H9 (cell line): Measurements from ENCODE around the gene HTR3A. TPM values are rescaled to one million over a fixed set of nuclear protein-coding genes. Genes with fewer than 3 reads are reported as not detected.
A peak's percentile ranks its signal among the peaks of the same experiment; 100 is the strongest.

Source experiments
- DNase-seq: peaks from one replicate; pipeline ENCODE4 v3.0.0-alpha.2; 2017
- H2AFZ ChIP-seq: one replicate; pipeline ENCODE4 v1.6.1; 2013; ENCODE audit warnings: mild to moderate bottlenecking, low read length, control low read depth, moderate library complexity
- H2AK5ac ChIP-seq: 2 replicates; pipeline ENCODE4 v1.6.1; 2013; ENCODE audit warnings: low read length, control low read depth, mixed read lengths; ENCODE audit not compliant: insufficient read length
- H2BK120ac ChIP-seq: one replicate; pipeline ENCODE4 v1.6.1; 2013; ENCODE audit warnings: low read depth, mild to moderate bottlenecking, low read length, control low read depth, inconsistent platforms; ENCODE audit not compliant: poor library complexity, severe bottlenecking
- H2BK12ac ChIP-seq: 2 replicates; pipeline ENCODE4 v1.6.1; 2013; ENCODE audit warnings: low read length, control low read depth, mixed read lengths, low read depth; ENCODE audit not compliant: insufficient read length
- H2BK15ac ChIP-seq: 2 replicates; pipeline ENCODE4 v1.6.1; 2013; ENCODE audit warnings: low read depth, low read length, control low read depth
- H2BK20ac ChIP-seq: one replicate; pipeline ENCODE4 v1.6.1; 2013; ENCODE audit warnings: low read depth, mild to moderate bottlenecking, low read length, control low read depth, inconsistent platforms; ENCODE audit not compliant: poor library complexity, severe bottlenecking
- H2BK5ac ChIP-seq: 2 replicates; pipeline ENCODE4 v1.6.1; 2013; ENCODE audit warnings: low read length, control low read depth, mixed read lengths; ENCODE audit not compliant: insufficient read length
- H3K14ac ChIP-seq: 2 replicates; pipeline ENCODE4 v1.6.1; 2013; ENCODE audit warnings: low read length, control low read depth; ENCODE audit not compliant: insufficient read depth
- H3K18ac ChIP-seq: 2 replicates; pipeline ENCODE4 v1.6.1; 2013; ENCODE audit warnings: low read depth, mild to moderate bottlenecking, mixed read lengths, low read length, control low read depth; ENCODE audit not compliant: insufficient read length
- H3K23ac ChIP-seq: 2 replicates; pipeline ENCODE4 v1.6.1; 2013; ENCODE audit warnings: low read length, control low read depth, mixed read lengths, low read depth; ENCODE audit not compliant: insufficient read length
- H3K23me2 ChIP-seq: 2 replicates; pipeline ENCODE4 v1.6.1; 2013; ENCODE audit warnings: low read depth, mild to moderate bottlenecking, mixed read lengths, low read length, control low read depth; ENCODE audit not compliant: insufficient read length, poor library complexity, severe bottlenecking
- H3K27ac ChIP-seq: 2 replicates; pipeline ENCODE4 v1.5.1; 2013; ENCODE audit warnings: low read length, control low read depth, mixed read lengths, low read depth; ENCODE audit not compliant: insufficient read length
- H3K27me3 ChIP-seq: 2 replicates; pipeline ENCODE4 v1.6.1; 2013; ENCODE audit warnings: low read length, control low read depth, inconsistent platforms; ENCODE audit not compliant: insufficient read depth
- H3K4ac ChIP-seq: 2 replicates; pipeline ENCODE4 v1.6.1; 2013; ENCODE audit warnings: low read depth, mild to moderate bottlenecking, control low read depth, inconsistent platforms, low read length, moderate library complexity
- H3K4me1 ChIP-seq: 2 replicates; pipeline ENCODE4 v1.6.1; 2013; ENCODE audit warnings: low read length, control low read depth, inconsistent platforms; ENCODE audit not compliant: insufficient read depth
- H3K4me2 ChIP-seq: 2 replicates; pipeline ENCODE4 v1.6.1; 2013; ENCODE audit warnings: low read length, control low read depth, mixed read lengths; ENCODE audit not compliant: insufficient read length, insufficient read depth
- H3K56ac ChIP-seq: 2 replicates; pipeline ENCODE4 v1.6.1; 2013; ENCODE audit warnings: low read depth, mild to moderate bottlenecking, mixed read lengths, low read length, control low read depth; ENCODE audit not compliant: insufficient read length
- H3K79me1 ChIP-seq: 2 replicates; pipeline ENCODE4 v1.6.1; 2013; ENCODE audit warnings: low read depth, mild to moderate bottlenecking, moderate library complexity, low read length, control low read depth, inconsistent platforms; ENCODE audit not compliant: insufficient read depth, poor library complexity, severe bottlenecking
- H3K79me2 ChIP-seq: 2 replicates; pipeline ENCODE4 v1.6.1; 2013; ENCODE audit warnings: low read length, control low read depth, inconsistent platforms; ENCODE audit not compliant: insufficient read depth
- H3K9ac ChIP-seq: 2 replicates; pipeline ENCODE4 v1.6.1; 2013; ENCODE audit warnings: low read length, control low read depth, mixed read lengths; ENCODE audit not compliant: insufficient read length; ENCODE audit errors: extremely low read depth
- H3K9me3 ChIP-seq: one replicate; pipeline ENCODE4 v1.6.1; 2013; ENCODE audit warnings: low read depth, low read length, inconsistent platforms; ENCODE audit not compliant: control insufficient read depth
- H3T11ph ChIP-seq: one replicate; pipeline ENCODE4 v1.6.1; 2013; ENCODE audit warnings: mild to moderate bottlenecking, low read length, control low read depth, inconsistent platforms
- H4K20me1 ChIP-seq: one replicate; pipeline ENCODE4 v1.6.1; 2013; ENCODE audit not compliant: control insufficient read depth, insufficient read length, insufficient read depth
- H4K5ac ChIP-seq: 2 replicates; pipeline ENCODE4 v1.6.1; 2013; ENCODE audit warnings: low read depth, mild to moderate bottlenecking, mixed read lengths, low read length, control low read depth; ENCODE audit not compliant: insufficient read length
- H4K8ac ChIP-seq: replicated peaks from 2 replicates; pipeline ENCODE4 v1.6.1; 2013; ENCODE audit warnings: low read length, control low read depth, mixed read lengths, low read depth; ENCODE audit not compliant: insufficient read length
- H4K91ac ChIP-seq: 2 replicates; pipeline ENCODE4 v1.6.1; 2013; ENCODE audit warnings: low read depth, mild to moderate bottlenecking, moderate library complexity, mixed read lengths, low read length, control low read depth; ENCODE audit not compliant: insufficient read length
- H3K27ac Mint-ChIP-seq, 3 experiments: 2 replicates in 2 of 3; 3 replicates in 1 of 3; pipeline ENCODE4 v1.8.0; 2020 to 2021; ENCODE audit warnings: mixed read lengths in 3 of 3, mild to moderate bottlenecking in 1 of 3, moderate library complexity in 1 of 3
- H3K27me3 Mint-ChIP-seq: 2 replicates; pipeline ENCODE4 v1.8.0; 2021; ENCODE audit warnings: low read depth, mild to moderate bottlenecking, moderate library complexity, mixed read lengths
- H3K36me3 Mint-ChIP-seq, 3 experiments: 2 replicates in 2 of 3; 3 replicates in 1 of 3; pipeline ENCODE4 v1.8.0; 2020 to 2021; ENCODE audit warnings: low read depth in 3 of 3, mixed read lengths in 3 of 3; ENCODE audit not compliant: insufficient read depth in 1 of 3
- H3K4me1 Mint-ChIP-seq, 2 experiments: 2 replicates each; pipeline ENCODE4 v1.8.0; 2020; ENCODE audit warnings: mixed read lengths in 2 of 2
- H3K4me3 Mint-ChIP-seq, 2 experiments: 2 replicates in 1 of 2; 3 replicates in 1 of 2; pipeline ENCODE4 v1.8.0; 2020 to 2021; ENCODE audit warnings: mild to moderate bottlenecking in 2 of 2, mixed read lengths in 2 of 2, moderate library complexity in 1 of 2
- H3K9me3 Mint-ChIP-seq, 2 experiments: 2 replicates in 1 of 2; 3 replicates in 1 of 2; pipeline ENCODE4 v1.8.0; 2020; ENCODE audit warnings: mild to moderate bottlenecking in 2 of 2, mixed read lengths in 2 of 2, moderate library complexity in 1 of 2
- WGBS: extraction: QIAGEN DNeasy Blood & Tissue Kit; methylation state at CpG from one replicate; pipeline ENCODE4 v1.1.7; 2013; ENCODE audit warnings: missing lambda C conversion rate, low lambda C conversion rate, mixed read lengths; ENCODE audit not compliant: insufficient read length; ENCODE audit errors: extremely low coverage; 5-methylcytosine and 5-hydroxymethylcytosine counted together
- total RNA-seq: library from RNA; stranded (reverse); gene quantifications from 2 replicates; pipeline ENCODE4 v1.2.1, GENCODE V29; 2021
- TF ChIP-seq, protein P1 (sequence below): fragments of 200-600 bp; sonication (generic); conservative IDR thresholded peaks from 3 replicates; pipeline ENCODE4 v1.8.0; 2021; ENCODE audit warnings: antibody characterized with exemption, mild to moderate bottlenecking

Gene HTR3A
- total RNA-seq, 1 experiment from 2014 or later: 4.1 TPM

DNA sequence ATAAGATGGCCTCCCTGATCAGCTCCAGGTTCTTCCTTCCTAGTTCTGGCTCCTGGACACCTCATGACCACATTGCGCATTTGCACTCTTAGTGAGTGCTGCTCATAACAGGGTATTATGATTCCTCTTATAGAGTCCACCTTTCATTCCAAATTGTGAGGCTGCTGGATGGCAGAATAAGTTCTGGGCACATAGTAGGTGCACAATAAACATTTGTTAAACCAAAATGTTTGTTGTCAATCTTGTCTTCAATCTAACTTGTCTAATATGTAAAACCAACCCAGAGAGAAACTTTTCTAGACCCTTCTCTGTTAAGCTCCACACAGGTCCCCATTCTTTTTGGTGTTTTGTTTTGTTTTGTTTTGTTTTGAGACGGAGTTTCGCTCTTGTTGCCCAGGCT lies 62.0 kb downstream of the HTR3A start:
- no peak overlapping the region for H3K23ac ChIP-seq
- H3K4me2 ChIP-seq: peak overlapping the region; percentile 22
- H3K18ac ChIP-seq: no peak overlapping the region
- no peak overlapping the region for H2BK15ac ChIP-seq
- H3K9me3 ChIP-seq: no peaks in the 10 kb centered on the region
- no peak overlapping the region for H4K5ac ChIP-seq
- no peak overlapping the region for H3K14ac ChIP-seq
- no peak overlapping the region for H2AK5ac ChIP-seq
- H3K23me2 ChIP-seq: peaks cover 4% of the 10 kb centered on the region
- H2BK5ac ChIP-seq: no peak overlapping the region
- Mint-ChIP-seq H3K27ac (no peak overlapping the region), H3K4me3 (no peak overlapping the region), H3K27me3 (peaks cover 33% of the 10 kb centered on the region), H3K9me3 (no peaks in the 10 kb centered on the region), H3K4me1 (peaks cover 3% of the 10 kb centered on the region in 2 experiments; a peak in 1 of 4 replicates), H3K36me3 (no peaks in the 10 kb centered on the region)
- no peak overlapping the region for H3K56ac ChIP-seq
- H3K27ac ChIP-seq: no peak overlapping the region
- H3K9ac ChIP-seq: no peak overlapping the region
- H2BK120ac ChIP-seq: no peak overlapping the region
- no peaks in the 10 kb centered on the region for H4K20me1 ChIP-seq
- H3K4me1 ChIP-seq: no peaks in the 10 kb centered on the region
- H3T11ph ChIP-seq: no peak overlapping the region
- no peak overlapping the region for H3K4ac ChIP-seq
- H2AFZ ChIP-seq: no peak overlapping the region
- H4K91ac ChIP-seq: no peak overlapping the region
- no CpG with 5 or more reads among the region's 3 CpGs for WGBS
- no peak overlapping the region for H4K8ac ChIP-seq
- no peaks in the 10 kb centered on the region for H3K27me3 ChIP-seq
- no peaks in the 10 kb centered on the region for H3K79me1 ChIP-seq
- no peak overlapping the region for H2BK20ac ChIP-seq
- TF ChIP-seq, protein P1, sequence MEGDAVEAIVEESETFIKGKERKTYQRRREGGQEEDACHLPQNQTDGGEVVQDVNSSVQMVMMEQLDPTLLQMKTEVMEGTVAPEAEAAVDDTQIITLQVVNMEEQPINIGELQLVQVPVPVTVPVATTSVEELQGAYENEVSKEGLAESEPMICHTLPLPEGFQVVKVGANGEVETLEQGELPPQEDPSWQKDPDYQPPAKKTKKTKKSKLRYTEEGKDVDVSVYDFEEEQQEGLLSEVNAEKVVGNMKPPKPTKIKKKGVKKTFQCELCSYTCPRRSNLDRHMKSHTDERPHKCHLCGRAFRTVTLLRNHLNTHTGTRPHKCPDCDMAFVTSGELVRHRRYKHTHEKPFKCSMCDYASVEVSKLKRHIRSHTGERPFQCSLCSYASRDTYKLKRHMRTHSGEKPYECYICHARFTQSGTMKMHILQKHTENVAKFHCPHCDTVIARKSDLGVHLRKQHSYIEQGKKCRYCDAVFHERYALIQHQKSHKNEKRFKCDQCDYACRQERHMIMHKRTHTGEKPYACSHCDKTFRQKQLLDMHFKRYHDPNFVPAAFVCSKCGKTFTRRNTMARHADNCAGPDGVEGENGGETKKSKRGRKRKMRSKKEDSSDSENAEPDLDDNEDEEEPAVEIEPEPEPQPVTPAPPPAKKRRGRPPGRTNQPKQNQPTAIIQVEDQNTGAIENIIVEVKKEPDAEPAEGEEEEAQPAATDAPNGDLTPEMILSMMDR: no peak
- H2BK12ac ChIP-seq: no peak overlapping the region
- no peak for DNase-seq
- H3K79me2 ChIP-seq: no peaks in the 10 kb centered on the region
